HepG2 (cell line): ENCODE results near the gene LAMA5. TPM values are rescaled to one million over a fixed set of nuclear protein-coding genes. Genes with fewer than 3 reads are reported as not detected.

ENCODE experiments used
- CHCHD3 ChIP-seq: sonication (generic); formaldehyde crosslinking; IDR thresholded peaks from 2 replicates; pipeline ENCODE4 v1.8.0; 2022; ENCODE audit warnings: mild to moderate bottlenecking, missing genetic modification reagents, moderate library complexity
- FOXK1 ChIP-seq: sonication (generic); formaldehyde crosslinking; IDR thresholded peaks from 2 replicates; pipeline ENCODE4 v1.4.0; 2020; ENCODE audit warnings: low read depth, missing genetic modification reagents, borderline replicate concordance
- FUBP1 ChIP-seq: sonication (generic); formaldehyde crosslinking; IDR thresholded peaks from 2 replicates; pipeline ENCODE4 v1.5.1; 2020; ENCODE audit warnings: missing genetic modification reagents, mild to moderate bottlenecking, borderline replicate concordance
- GMEB1 ChIP-seq: sonication (generic); formaldehyde crosslinking; IDR thresholded peaks from 2 replicates; pipeline ENCODE4 v1.5.1; 2020; ENCODE audit warnings: missing genetic modification reagents, mild to moderate bottlenecking, borderline replicate concordance
- NR2F2 ChIP-seq: IDR thresholded peaks from 2 replicates; pipeline ENCODE4 v1.6.1; 2012; ENCODE audit warnings: low read depth, inconsistent platforms, borderline replicate concordance
- POLR2AphosphoS5 ChIP-seq: IDR thresholded peaks from 2 replicates; pipeline ENCODE4 v1.6.1; 2012; ENCODE audit warnings: low read depth, low read length
- RARA ChIP-seq: IDR thresholded peaks from 2 replicates; pipeline ENCODE4 v1.6.1; 2016; ENCODE audit warnings: missing genetic modification reagents, missing compliant biosample characterization
- SSRP1 ChIP-seq: IDR thresholded peaks from 2 replicates; pipeline ENCODE4 v1.6.1; 2016; ENCODE audit warnings: control low read depth
- TAF15 ChIP-seq: fragments of 200-400 bp; formaldehyde crosslinking; IDR thresholded peaks from one replicate; pipeline ENCODE4 v1.6.1; 2018; ENCODE audit warnings: mild to moderate bottlenecking, low read depth, low read length; ENCODE audit not compliant: poor library complexity, severe bottlenecking
- TBP ChIP-seq: sonication (generic); formaldehyde crosslinking; IDR thresholded peaks from 2 replicates; pipeline ENCODE4 v1.5.0; 2020; ENCODE audit warnings: missing genetic modification reagents
- TEAD2 ChIP-seq: sonication (generic); formaldehyde crosslinking; IDR thresholded peaks from 2 replicates; pipeline ENCODE4 v1.9.0; 2021; ENCODE audit warnings: missing genetic modification reagents
- TGIF2 ChIP-seq: IDR thresholded peaks from 2 replicates; pipeline ENCODE4 v1.6.1; 2016; ENCODE audit warnings: control low read depth, missing compliant biosample characterization
- ZKSCAN5 ChIP-seq: sonication (generic); formaldehyde crosslinking; IDR thresholded peaks from 2 replicates; pipeline ENCODE4 v1.5.1; 2020; ENCODE audit warnings: mild to moderate bottlenecking, missing genetic modification reagents
- ZNF121 ChIP-seq: sonication (generic); formaldehyde crosslinking; IDR thresholded peaks from 2 replicates; pipeline ENCODE4 v1.5.0; 2020; ENCODE audit warnings: mild to moderate bottlenecking, missing genetic modification reagents
- ZNF292 ChIP-seq: sonication (generic); formaldehyde crosslinking; IDR thresholded peaks from 2 replicates; pipeline ENCODE4 v1.8.1; 2022; ENCODE audit warnings: mild to moderate bottlenecking, low read depth, missing genetic modification reagents, borderline replicate concordance
- ZNF512 ChIP-seq: sonication (generic); formaldehyde crosslinking; IDR thresholded peaks from 2 replicates; pipeline ENCODE4 v1.4.0; 2020; ENCODE audit warnings: mild to moderate bottlenecking, missing genetic modification reagents
- ZNF512B ChIP-seq: sonication (generic); formaldehyde crosslinking; IDR thresholded peaks from 2 replicates; pipeline ENCODE4 v1.5.1; 2020; ENCODE audit warnings: missing genetic modification reagents, mild to moderate bottlenecking, borderline replicate concordance
- ZNF543 ChIP-seq: sonication (generic); formaldehyde crosslinking; IDR thresholded peaks from 2 replicates; pipeline ENCODE4 v1.4.0; 2020; ENCODE audit warnings: mild to moderate bottlenecking, missing genetic modification reagents
- ZNF572 ChIP-seq: sonication (generic); formaldehyde crosslinking; IDR thresholded peaks from 2 replicates; pipeline ENCODE4 v1.5.1; 2020; ENCODE audit warnings: mild to moderate bottlenecking, missing genetic modification reagents
- ZNF605 ChIP-seq: sonication (generic); formaldehyde crosslinking; IDR thresholded peaks from 2 replicates; pipeline ENCODE4 v1.8.0; 2022; ENCODE audit warnings: mild to moderate bottlenecking, missing genetic modification reagents
- ZNF780A ChIP-seq: sonication (generic); formaldehyde crosslinking; IDR thresholded peaks from 2 replicates; pipeline ENCODE4 v1.8.0; 2022; ENCODE audit warnings: mild to moderate bottlenecking, missing genetic modification reagents, moderate library complexity
- polyA plus RNA-seq, 8 experiments: library from polyadenylated mRNA; depleted of rRNA in 3 of 8; stranded (reverse) in 7 of 8; unstranded in 1 of 8; fragments of >200 nt; fragmentation: Illumina TruSeq in 4 of 8; extraction: Trizol in 4 of 8; gene quantifications; 2 replicates each; pipeline versions ENCODE4 v1.2.1 to v1.2.3, GENCODE V29; 2011 to 2016; ENCODE audit warnings: low read depth in 4 of 8, missing spikeins in 1 of 8, mixed read lengths in 1 of 8; ENCODE audit not compliant: insufficient read depth in 1 of 8
- total RNA-seq, 5 experiments: library from RNA; depleted of rRNA; stranded (reverse); fragments of >200 nt; fragmentation: Illumina TruSeq; extraction: Trizol; gene quantifications; 2 replicates each; pipeline ENCODE4 v1.2.3, GENCODE V29; 2016; ENCODE audit warnings: low read depth in 1 of 5

LAMA5 gene
- total and polyA plus RNA-seq, 2 of the 13 experiments (the other 11 are each of a cell fraction or from before 2014, with no cell fraction given) = 21.0 to 44.7 TPM

GRCh38 chr20:62303340-62304226 is 63.5 kb downstream of the LAMA5 start (continued):
- TF ChIP-seq ZNF512B (CRISPR knock-in tag) = 0 out of 2 replicates have a peak, but pooled peaks have one; percentile 84
- 0 out of 2 replicates have a peak, but pooled peaks have one; percentile 75 for TF ChIP-seq ZNF292 (CRISPR knock-in tag)
- TF ChIP-seq TBP = 0 out of 2 replicates have a peak, but pooled peaks have one; percentile 21
- no peak for TF ChIP-seq TEAD2 (CRISPR knock-in tag)
- TF ChIP-seq ZNF543 = 0 out of 2 replicates have a peak, but pooled peaks have one; percentile 54
- peak; percentile 53; the same call in 1 of the 2 replicates for TF ChIP-seq TGIF2 (CRISPR knock-in tag)
- no peak for TF ChIP-seq FUBP1 (CRISPR knock-in tag)
- TF ChIP-seq ZNF572 (CRISPR knock-in tag) = 0 out of 2 replicates have a peak, but pooled peaks have one; percentile 81
- peak; percentile 32; the same call in 1 of the 2 replicates for TF ChIP-seq POLR2AphosphoS5
- no peak for TF ChIP-seq GMEB1 (CRISPR knock-in tag)
- TF ChIP-seq ZNF512 = 0 out of 2 replicates have a peak, but pooled peaks have one; percentile 42
- peak; percentile 79 for TF ChIP-seq ZNF605 (CRISPR knock-in tag)
- 0 out of 2 replicates have a peak, but pooled peaks have one; percentile 50 for TF ChIP-seq FOXK1 (CRISPR knock-in tag)
- TF ChIP-seq CHCHD3 (CRISPR knock-in tag) = peak; percentile 55
- TF ChIP-seq SSRP1 = 0 out of 2 replicates have a peak, but pooled peaks have one; percentile 7
- TF ChIP-seq NR2F2 = peak; percentile 61; the same call in 1 of the 2 replicates
- TF ChIP-seq TAF15 = no peak
- no peak for TF ChIP-seq ZKSCAN5 (CRISPR knock-in tag)
- TF ChIP-seq RARA = peak; percentile 90
- no peak for TF ChIP-seq ZNF780A (CRISPR knock-in tag)
- TF ChIP-seq ZNF121 (CRISPR knock-in tag) = 0 out of 2 replicates have a peak, but pooled peaks have one; percentile 13
